K562 (cell line): Measurements from ENCODE around the gene MFSD12. TPM values are rescaled to one million over a fixed set of nuclear protein-coding genes. Genes with fewer than 3 reads are reported as not detected.

ENCODE experiments used
- CSDE1 ChIP-seq, 2 experiments: fragments of 450-650 bp; IDR thresholded peaks; 2 replicates each; pipeline ENCODE4 v1.6.1; 2016; ENCODE audit warnings: mild to moderate bottlenecking in 1 of 2
- GATA2 ChIP-seq: sonication (generic); formaldehyde crosslinking; IDR thresholded peaks from 2 replicates; pipeline ENCODE4 v1.4.0; 2020; ENCODE audit warnings: mild to moderate bottlenecking, missing genetic modification reagents
- HCFC1 ChIP-seq: IDR thresholded peaks from 2 replicates; pipeline ENCODE4 v1.6.1; 2012; ENCODE audit warnings: low read depth, low read length, improper control_type of control experiment
- MAZ ChIP-seq, 2 experiments: fragments of 450-650 bp in 1 of 2; sonication (generic) in 1 of 2; formaldehyde crosslinking; IDR thresholded peaks in 1 of 2; conservative IDR thresholded peaks in 1 of 2; 2 replicates each; pipeline versions ENCODE4 v1.4.0 to v1.5.0; 2020; ENCODE audit warnings: mild to moderate bottlenecking in 1 of 2, missing genetic modification reagents in 1 of 2
- NFE2 ChIP-seq: IDR thresholded peaks from 2 replicates; pipeline ENCODE4 v1.6.1; 2014; ENCODE audit warnings: antibody characterized with exemption, low read depth
- NFYB ChIP-seq: IDR thresholded peaks from 2 replicates; pipeline ENCODE4 v1.6.1; 2011; ENCODE audit warnings: mild to moderate bottlenecking, moderate library complexity; ENCODE audit not compliant: insufficient read length; ENCODE audit errors: extremely low read depth
- RFX5 ChIP-seq: IDR thresholded peaks from 2 replicates; pipeline ENCODE4 v1.6.1; 2011; ENCODE audit warnings: low read depth, mild to moderate bottlenecking, improper control_type of control experiment, low read length
- SMARCC2 ChIP-seq: fragments of 450-650 bp; IDR thresholded peaks from 2 replicates; pipeline ENCODE4 v1.6.1; 2017; ENCODE audit warnings: antibody characterized with exemption, moderate library complexity, mild to moderate bottlenecking, low read depth
- SRF ChIP-seq, 2 experiments: fragments of 250-450, 450-650 bp in 1 of 2; sonication (Bioruptor Pico) in 1 of 2; sonication (generic) in 1 of 2; formaldehyde crosslinking; IDR thresholded peaks; 2 replicates each; pipeline versions ENCODE4 v1.5.0 to v1.5.1; 2020 to 2022; ENCODE audit warnings: mild to moderate bottlenecking in 1 of 2, missing genetic modification reagents in 1 of 2
- WHSC1 ChIP-seq: IDR thresholded peaks from one replicate; pipeline ENCODE4 v1.6.1; 2012; ENCODE audit warnings: low read length, control low read depth, inconsistent platforms
- YY1 ChIP-seq, 3 experiments: IDR thresholded peaks; 2 replicates each; pipeline ENCODE4 v1.6.1; 2011; ENCODE audit warnings: low read length in 2 of 3, mild to moderate bottlenecking in 2 of 3, moderate library complexity in 2 of 3, borderline replicate concordance in 1 of 3, control low read depth in 1 of 3, low read depth in 1 of 3; ENCODE audit not compliant: insufficient read depth in 3 of 3, insufficient replicate concordance in 2 of 3, control insufficient read depth in 1 of 3, insufficient read length in 1 of 3; ENCODE audit errors: extremely low read depth in 1 of 3
- polyA plus RNA-seq, 8 experiments: library from polyadenylated mRNA; depleted of rRNA in 4 of 8; stranded (reverse) in 5 of 8; unstranded in 3 of 8; fragments of >200 nt; fragmentation: Nextera tagmentation in 2 of 8; fragmentation: Illumina TruSeq in 1 of 8; extraction: Ambion mirVana in 2 of 8; extraction: Trizol in 1 of 8; gene quantifications; 2 replicates each; pipeline versions ENCODE4 v1.2.1 to v1.2.3, GENCODE V29; 2011 to 2014; ENCODE audit warnings: inconsistent platforms in 1 of 8, missing spikeins in 1 of 8
- total RNA-seq, 7 experiments: library from RNA; depleted of rRNA in 6 of 7; stranded (reverse); fragments of >200 nt in 6 of 7; fragmentation: Illumina TruSeq in 2 of 7; extraction: Trizol in 2 of 7; gene quantifications; 2 replicates each; pipeline versions ENCODE4 v1.2.1 to v1.2.3, GENCODE V29; 2011 to 2021; ENCODE audit warnings: low replicate concordance in 1 of 7
- TF ChIP-seq, protein P1 (sequence below), 2 experiments: IDR thresholded peaks; 2 replicates each; pipeline ENCODE4 v1.6.1; 2012; ENCODE audit warnings: improper control_type of control experiment in 2 of 2, low read depth in 2 of 2, low read length in 2 of 2, borderline replicate concordance in 1 of 2
- TF ChIP-seq, protein P2 (sequence below), 2 experiments: fragments of 450-650 bp in 1 of 2; sonication (generic) in 1 of 2; formaldehyde crosslinking in 1 of 2; IDR thresholded peaks; 2 replicates each; pipeline versions ENCODE4 v1.7.1 to v1.9.0; 2016 to 2022; ENCODE audit warnings: inconsistent platforms in 1 of 2, mild to moderate bottlenecking in 1 of 2, missing genetic modification reagents in 1 of 2

MFSD12 gene
- total and polyA plus RNA-seq, 9 of the 15 experiments (the other 6 are each of a cell fraction or from before 2014, with no cell fraction given): 0.69 to 112 (median 31.8) TPM

DNA sequence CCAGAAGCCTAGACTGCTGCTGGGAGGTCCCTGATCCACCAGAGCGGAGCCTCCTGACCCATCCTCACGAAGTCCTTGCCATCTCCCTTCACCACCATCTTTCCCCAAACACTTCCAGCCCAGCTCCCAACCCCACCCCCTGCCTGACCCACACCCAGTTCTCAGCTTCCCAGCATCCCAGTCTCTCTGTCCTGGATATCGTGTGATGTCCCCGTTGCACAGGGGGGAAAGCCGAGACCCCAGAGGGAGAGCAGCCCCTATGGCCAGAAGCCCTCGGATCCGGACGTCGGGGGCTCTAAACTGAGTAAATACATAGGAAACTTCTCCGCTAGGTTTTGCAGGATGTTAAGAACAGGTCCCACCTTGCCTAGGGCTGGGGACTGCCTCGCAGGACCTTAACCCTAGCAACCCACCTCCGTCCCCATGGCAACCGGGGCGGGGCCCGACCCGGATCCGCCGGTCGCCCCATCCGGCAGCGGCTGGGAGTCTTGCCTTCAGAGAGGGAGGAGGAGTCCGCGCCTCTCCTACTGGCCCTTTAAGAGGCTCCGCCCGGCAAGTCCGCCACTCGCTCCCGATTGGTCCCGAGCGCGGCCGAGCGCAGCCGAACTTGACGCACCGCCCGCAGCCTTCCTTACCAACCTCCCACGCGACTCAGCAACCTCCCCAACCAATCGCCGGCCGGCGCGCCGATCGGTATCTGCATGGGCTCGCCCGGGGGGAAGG is 14.9 kb upstream of the MFSD12 start (continued):
- TF ChIP-seq, protein P1, sequence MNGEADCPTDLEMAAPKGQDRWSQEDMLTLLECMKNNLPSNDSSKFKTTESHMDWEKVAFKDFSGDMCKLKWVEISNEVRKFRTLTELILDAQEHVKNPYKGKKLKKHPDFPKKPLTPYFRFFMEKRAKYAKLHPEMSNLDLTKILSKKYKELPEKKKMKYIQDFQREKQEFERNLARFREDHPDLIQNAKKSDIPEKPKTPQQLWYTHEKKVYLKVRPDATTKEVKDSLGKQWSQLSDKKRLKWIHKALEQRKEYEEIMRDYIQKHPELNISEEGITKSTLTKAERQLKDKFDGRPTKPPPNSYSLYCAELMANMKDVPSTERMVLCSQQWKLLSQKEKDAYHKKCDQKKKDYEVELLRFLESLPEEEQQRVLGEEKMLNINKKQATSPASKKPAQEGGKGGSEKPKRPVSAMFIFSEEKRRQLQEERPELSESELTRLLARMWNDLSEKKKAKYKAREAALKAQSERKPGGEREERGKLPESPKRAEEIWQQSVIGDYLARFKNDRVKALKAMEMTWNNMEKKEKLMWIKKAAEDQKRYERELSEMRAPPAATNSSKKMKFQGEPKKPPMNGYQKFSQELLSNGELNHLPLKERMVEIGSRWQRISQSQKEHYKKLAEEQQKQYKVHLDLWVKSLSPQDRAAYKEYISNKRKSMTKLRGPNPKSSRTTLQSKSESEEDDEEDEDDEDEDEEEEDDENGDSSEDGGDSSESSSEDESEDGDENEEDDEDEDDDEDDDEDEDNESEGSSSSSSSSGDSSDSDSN (IDR thresholded peaks at IDR 0.05; ENCODE audit: borderline replicate concordance in 1 of 2, low read depth in 2 of 2, low read length in 2 of 2): no peak
- TF ChIP-seq MAZ (CRISPR knock-in tag; conservative IDR thresholded peaks at IDR 0.05 in 1 of 2, IDR thresholded peaks at IDR 0.05 in 1 of 2) (peak; percentile 29 to 35; a peak in 2 of 4 replicates), SRF (CRISPR knock-in tag; IDR thresholded peaks at IDR 0.05) (peak in 1 of 2 experiments; percentile 58; a peak in 1 of 4 replicates), GATA2 (CRISPR knock-in tag) (peak; percentile 84), SMARCC2 (no peak), WHSC1 (no peak), NFE2 (0 out of 2 replicates have a peak, but pooled peaks have one; percentile 17), RFX5 (0 out of 2 replicates have a peak, but pooled peaks have one; percentile 46), CSDE1 (IDR thresholded peaks at IDR 0.05) (peak in 1 of 2 experiments; percentile 88; a peak in 2 of 4 replicates), HCFC1 (0 out of 2 replicates have a peak, but pooled peaks have one; percentile 19), NFYB (peak; percentile 95), YY1 (IDR thresholded peaks at IDR 0.05; ENCODE audit: borderline replicate concordance in 1 of 3, control insufficient read depth in 1 of 3, extremely low read depth in 1 of 3, insufficient read depth in 3 of 3, insufficient read length in 1 of 3, insufficient replicate concordance in 2 of 3, low read depth in 1 of 3, low read length in 2 of 3) (no peak)
- TF ChIP-seq, protein P2, sequence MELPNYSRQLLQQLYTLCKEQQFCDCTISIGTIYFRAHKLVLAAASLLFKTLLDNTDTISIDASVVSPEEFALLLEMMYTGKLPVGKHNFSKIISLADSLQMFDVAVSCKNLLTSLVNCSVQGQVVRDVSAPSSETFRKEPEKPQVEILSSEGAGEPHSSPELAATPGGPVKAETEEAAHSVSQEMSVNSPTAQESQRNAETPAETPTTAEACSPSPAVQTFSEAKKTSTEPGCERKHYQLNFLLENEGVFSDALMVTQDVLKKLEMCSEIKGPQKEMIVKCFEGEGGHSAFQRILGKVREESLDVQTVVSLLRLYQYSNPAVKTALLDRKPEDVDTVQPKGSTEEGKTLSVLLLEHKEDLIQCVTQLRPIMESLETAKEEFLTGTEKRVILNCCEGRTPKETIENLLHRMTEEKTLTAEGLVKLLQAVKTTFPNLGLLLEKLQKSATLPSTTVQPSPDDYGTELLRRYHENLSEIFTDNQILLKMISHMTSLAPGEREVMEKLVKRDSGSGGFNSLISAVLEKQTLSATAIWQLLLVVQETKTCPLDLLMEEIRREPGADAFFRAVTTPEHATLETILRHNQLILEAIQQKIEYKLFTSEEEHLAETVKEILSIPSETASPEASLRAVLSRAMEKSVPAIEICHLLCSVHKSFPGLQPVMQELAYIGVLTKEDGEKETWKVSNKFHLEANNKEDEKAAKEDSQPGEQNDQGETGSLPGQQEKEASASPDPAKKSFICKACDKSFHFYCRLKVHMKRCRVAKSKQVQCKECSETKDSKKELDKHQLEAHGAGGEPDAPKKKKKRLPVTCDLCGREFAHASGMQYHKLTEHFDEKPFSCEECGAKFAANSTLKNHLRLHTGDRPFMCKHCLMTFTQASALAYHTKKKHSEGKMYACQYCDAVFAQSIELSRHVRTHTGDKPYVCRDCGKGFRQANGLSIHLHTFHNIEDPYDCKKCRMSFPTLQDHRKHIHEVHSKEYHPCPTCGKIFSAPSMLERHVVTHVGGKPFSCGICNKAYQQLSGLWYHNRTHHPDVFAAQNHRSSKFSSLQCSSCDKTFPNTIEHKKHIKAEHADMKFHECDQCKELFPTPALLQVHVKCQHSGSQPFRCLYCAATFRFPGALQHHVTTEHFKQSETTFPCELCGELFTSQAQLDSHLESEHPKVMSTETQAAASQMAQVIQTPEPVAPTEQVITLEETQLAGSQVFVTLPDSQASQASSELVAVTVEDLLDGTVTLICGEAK (IDR thresholded peaks at IDR 0.05): peak; percentile 43; the same call in 1 of the 2 replicates
- TF ChIP-seq, protein P2 (CRISPR knock-in tag; IDR thresholded peaks at IDR 0.05): no peak
